Caco-2 (cell line): ENCODE results near the gene IFI30. TPM values are rescaled to one million over a fixed set of nuclear protein-coding genes. Genes with fewer than 3 reads are reported as not detected.

Source experiments
- BruUV-seq: library from RNA; stranded (reverse); fragments of 400-500 nt; replicated peaks from 2 replicates; lab custom pipeline; 2021; lab: Mats Ljungman, UMichigan
- CTCF ChIA-PET: fragments of 300-600 bp; sonication (Branson Sonifier 250); formaldehyde crosslinking; loops from one replicate; lab custom pipeline; 2022; ENCODE audit warnings: antibody characterized with exemption; lab: Charles Lee
- POLR2A ChIA-PET: fragments of 300-600 bp; sonication (Branson Sonifier 250); formaldehyde crosslinking; loops from one replicate; lab custom pipeline; 2022; ENCODE audit warnings: antibody characterized with exemption; lab: Charles Lee
- DNase-seq, 2 experiments: peaks; one replicate each; pipeline versions ENCODE4 v3.0.0 to v3.0.0-alpha.2; 2020 to 2022
- H3K27me3 ChIP-seq: replicated peaks from 2 replicates; pipeline ENCODE4 v1.6.0; 2011; ENCODE audit warnings: low read length; ENCODE audit not compliant: control insufficient read depth, insufficient read depth
- H3K36me3 ChIP-seq: 2 replicates; pipeline ENCODE4 v1.5.1; 2011; ENCODE audit warnings: low read length; ENCODE audit not compliant: control insufficient read depth, insufficient read depth
- H3K4me1 ChIP-seq: fragments of 250-450 bp; sonication (Bioruptor Pico); 2 replicates; pipeline ENCODE4 v1.5.1; 2020; ENCODE audit warnings: mild to moderate bottlenecking
- H3K4me3 ChIP-seq: 2 replicates; pipeline ENCODE4 v1.5.1; 2011; ENCODE audit warnings: low read depth, mild to moderate bottlenecking, control low read depth, low read length
- H3K9me3 ChIP-seq: fragments of 250-450 bp; sonication (Bioruptor Pico); 2 replicates; pipeline ENCODE4 v1.5.1; 2020; ENCODE audit warnings: mild to moderate bottlenecking, moderate library complexity
- H3K27ac Mint-ChIP-seq: one replicate; pipeline ENCODE4 v1.8.0; 2022; ENCODE audit warnings: mixed read lengths; ENCODE audit not compliant: unreplicated experiment
- H3K27me3 Mint-ChIP-seq: one replicate; pipeline ENCODE4 v1.8.0; 2022; ENCODE audit warnings: mixed read lengths; ENCODE audit not compliant: insufficient read depth, unreplicated experiment
- H3K36me3 Mint-ChIP-seq: one replicate; pipeline ENCODE4 v1.8.0; 2022; ENCODE audit warnings: mild to moderate bottlenecking, mixed read lengths; ENCODE audit not compliant: insufficient read depth, unreplicated experiment
- H3K4me1 Mint-ChIP-seq: one replicate; pipeline ENCODE4 v1.8.0; 2022; ENCODE audit warnings: low read depth, mixed read lengths; ENCODE audit not compliant: unreplicated experiment
- H3K4me3 Mint-ChIP-seq: one replicate; pipeline ENCODE4 v1.8.0; 2022; ENCODE audit warnings: mild to moderate bottlenecking, moderate library complexity, mixed read lengths; ENCODE audit not compliant: unreplicated experiment
- H3K9me3 Mint-ChIP-seq: one replicate; pipeline ENCODE4 v1.8.0; 2022; ENCODE audit warnings: mixed read lengths; ENCODE audit not compliant: unreplicated experiment
- intact Hi-C: fragments of 100-400 bp; cut with micrococcal nuclease; formaldehyde crosslinking; loops from one replicate; pipeline ENCODE4 v1.10.0; 2022; ENCODE audit not compliant: unreplicated experiment
- total RNA-seq: library from RNA; stranded (reverse); gene quantifications from 2 replicates; pipeline ENCODE4 v1.2.3, GENCODE V29; 2022
- TF ChIP-seq, protein P1 (sequence below), 2 experiments: fragments of 200-600 bp in 1 of 2; IDR thresholded peaks; 1 replicate in 1 of 2; 2 replicates in 1 of 2; pipeline versions ENCODE4 v1.5.1 to v1.8.0; 2011 to 2022; ENCODE audit warnings: antibody characterized with exemption in 1 of 2, control low read depth in 1 of 2, inconsistent platforms in 1 of 2, low read depth in 1 of 2, low read length in 1 of 2, mild to moderate bottlenecking in 1 of 2, moderate library complexity in 1 of 2; ENCODE audit not compliant: insufficient read depth in 1 of 2, severe bottlenecking in 1 of 2, unreplicated experiment in 1 of 2

The IFI30 gene
- total RNA-seq, 1 experiment from 2014 or later = 39.6 TPM

DNA sequence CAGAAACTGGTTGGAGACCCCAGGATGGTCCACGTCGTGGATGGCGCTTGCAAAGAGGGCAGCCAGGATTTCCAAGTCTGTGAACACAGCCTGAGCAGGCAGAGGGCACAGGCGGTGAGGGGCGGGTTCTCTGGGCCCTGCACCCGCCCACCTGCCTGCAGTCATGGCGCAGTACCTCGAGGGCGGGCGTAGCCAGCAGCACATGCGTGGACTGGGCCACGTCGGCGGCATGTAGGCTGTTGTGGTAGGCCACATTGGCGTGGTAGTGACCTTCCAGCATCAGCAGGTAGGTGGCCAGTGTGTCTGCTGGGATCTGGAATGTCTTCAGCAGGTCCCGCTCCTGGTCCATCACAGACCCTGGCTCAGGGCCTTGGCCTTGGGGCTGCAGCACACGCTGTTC, 44.5 kb downstream of the IFI30 start:
- intact Hi-C loops = no loop called here
- no TSS peak for BruUV-seq
- Histone ChIP-seq H3K9me3 (no peaks in the 10 kb centered on the region), H3K4me3 (no peak overlapping the region), H3K36me3 (no peaks in the 10 kb centered on the region), H3K4me1 (no peaks in the 10 kb centered on the region), H3K27me3 (no peaks in the 10 kb centered on the region)
- ChIA-PET POLR2A (no interaction called here), CTCF (no interaction called here)
- no peaks in the 10 kb centered on the region for H3K9me3 Mint-ChIP-seq
- peaks cover 4% of the 10 kb centered on the region for H3K4me1 Mint-ChIP-seq
- no peak overlapping the region for H3K4me3 Mint-ChIP-seq
- H3K27ac Mint-ChIP-seq = no peak overlapping the region
- TF ChIP-seq, protein P1, sequence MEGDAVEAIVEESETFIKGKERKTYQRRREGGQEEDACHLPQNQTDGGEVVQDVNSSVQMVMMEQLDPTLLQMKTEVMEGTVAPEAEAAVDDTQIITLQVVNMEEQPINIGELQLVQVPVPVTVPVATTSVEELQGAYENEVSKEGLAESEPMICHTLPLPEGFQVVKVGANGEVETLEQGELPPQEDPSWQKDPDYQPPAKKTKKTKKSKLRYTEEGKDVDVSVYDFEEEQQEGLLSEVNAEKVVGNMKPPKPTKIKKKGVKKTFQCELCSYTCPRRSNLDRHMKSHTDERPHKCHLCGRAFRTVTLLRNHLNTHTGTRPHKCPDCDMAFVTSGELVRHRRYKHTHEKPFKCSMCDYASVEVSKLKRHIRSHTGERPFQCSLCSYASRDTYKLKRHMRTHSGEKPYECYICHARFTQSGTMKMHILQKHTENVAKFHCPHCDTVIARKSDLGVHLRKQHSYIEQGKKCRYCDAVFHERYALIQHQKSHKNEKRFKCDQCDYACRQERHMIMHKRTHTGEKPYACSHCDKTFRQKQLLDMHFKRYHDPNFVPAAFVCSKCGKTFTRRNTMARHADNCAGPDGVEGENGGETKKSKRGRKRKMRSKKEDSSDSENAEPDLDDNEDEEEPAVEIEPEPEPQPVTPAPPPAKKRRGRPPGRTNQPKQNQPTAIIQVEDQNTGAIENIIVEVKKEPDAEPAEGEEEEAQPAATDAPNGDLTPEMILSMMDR (IDR thresholded peaks at IDR 0.05; ENCODE audit: insufficient read depth in 1 of 2, low read depth in 1 of 2, low read length in 1 of 2, severe bottlenecking in 1 of 2, unreplicated experiment in 1 of 2) = no peak
- no peaks in the 10 kb centered on the region for H3K27me3 Mint-ChIP-seq
- H3K36me3 Mint-ChIP-seq = peaks cover 10% of the 10 kb centered on the region
- no peak for DNase-seq

DNA sequence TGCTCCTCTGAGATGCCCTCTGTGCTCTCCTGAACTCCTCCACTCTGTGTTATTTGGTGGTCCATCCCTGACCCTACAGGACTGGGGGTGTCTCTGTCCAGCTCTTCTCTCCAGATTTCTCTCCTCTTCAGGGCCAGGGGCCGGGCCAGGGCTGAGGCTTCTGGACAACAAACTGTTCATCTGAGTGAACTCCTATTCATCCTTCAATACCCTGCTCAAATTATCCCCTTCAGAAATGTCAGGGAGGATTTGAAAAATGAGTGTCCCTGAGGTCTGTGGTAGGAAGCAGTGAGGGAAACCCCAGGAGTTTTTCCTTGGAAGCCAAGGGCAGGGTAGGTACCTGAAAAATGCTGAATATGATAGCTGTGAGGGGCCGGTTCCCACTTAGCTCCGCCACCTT, 45.0 kb downstream of the IFI30 start:
- no peaks in the 10 kb centered on the region for H3K27me3 Mint-ChIP-seq
- Histone ChIP-seq H3K36me3 (no peaks in the 10 kb centered on the region), H3K9me3 (no peaks in the 10 kb centered on the region), H3K4me1 (no peaks in the 10 kb centered on the region), H3K27me3 (no peaks in the 10 kb centered on the region), H3K4me3 (no peak overlapping the region)
- TF ChIP-seq, protein P1 (IDR thresholded peaks at IDR 0.05; ENCODE audit: insufficient read depth in 1 of 2, low read depth in 1 of 2, low read length in 1 of 2, severe bottlenecking in 1 of 2, unreplicated experiment in 1 of 2) = no peak
- H3K4me3 Mint-ChIP-seq = no peak overlapping the region
- H3K4me1 Mint-ChIP-seq = peaks cover 4% of the 10 kb centered on the region
- CTCF ChIA-PET = interaction anchor here (1.6 kb wide), 1 partner anchor 10 kb away, joined by 5 read pairs; no protein-coding TSS in a partner anchor
- no peak overlapping the region for H3K27ac Mint-ChIP-seq
- POLR2A ChIA-PET = no interaction called here
- no TSS peak for BruUV-seq
- intact Hi-C loops = no loop called here
- peaks cover 12% of the 10 kb centered on the region for H3K36me3 Mint-ChIP-seq
- H3K9me3 Mint-ChIP-seq = no peaks in the 10 kb centered on the region
- DNase-seq = no peak

DNA sequence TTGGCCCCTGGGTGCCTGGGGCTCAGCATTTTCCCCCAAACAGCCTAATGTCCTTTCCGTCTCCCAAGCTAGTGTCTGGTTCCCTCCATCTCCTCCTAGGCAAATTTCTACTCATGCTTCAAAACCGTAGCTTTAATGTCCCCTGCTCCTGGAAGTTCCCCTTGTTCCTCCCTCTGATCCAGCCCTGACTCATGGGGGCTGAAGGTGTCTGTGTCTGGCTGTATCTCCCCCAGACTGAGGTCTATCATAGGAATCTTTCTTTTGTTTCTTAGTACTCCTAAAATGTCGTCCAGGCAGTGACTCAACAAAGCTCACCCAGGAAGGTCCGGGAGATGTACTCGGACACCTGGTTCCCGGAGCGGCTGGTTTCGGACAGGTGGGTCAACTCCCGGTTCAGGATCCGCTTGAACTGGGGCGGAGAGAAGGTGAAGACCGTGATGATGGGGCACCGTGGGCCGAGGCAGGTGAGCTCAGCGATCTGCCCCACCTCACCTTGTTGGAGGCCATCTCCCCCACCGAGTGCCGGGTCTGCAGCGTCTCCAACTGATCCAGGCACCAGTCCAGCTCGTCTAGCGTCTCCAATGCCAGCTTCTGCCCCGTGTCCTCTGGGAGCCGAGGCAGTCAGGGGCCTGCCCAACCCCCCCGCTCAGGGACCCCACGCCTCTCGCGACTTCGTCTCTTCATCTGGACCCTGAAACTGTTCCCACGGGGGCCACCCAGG, 46.5 kb downstream of the IFI30 start:
- Mint-ChIP-seq H3K9me3 (no peaks in the 10 kb centered on the region), H3K27me3 (no peaks in the 10 kb centered on the region), H3K4me3 (no peak overlapping the region), H3K27ac (no peak overlapping the region), H3K4me1 (peaks cover 4% of the 10 kb centered on the region), H3K36me3 (peaks cover 26% of the 10 kb centered on the region)
- ChIA-PET POLR2A (interaction anchor here (0.6 kb wide), 1 partner anchor 265 kb away, joined by 6 read pairs; no protein-coding TSS in a partner anchor), CTCF (interaction anchor here (1.4 to 1.6 kb wide), 3 partner anchors 10 to 107 kb away, joined by 3 to 5 read pairs (median 5); no protein-coding TSS in a partner anchor)
- Histone ChIP-seq H3K36me3 (no peaks in the 10 kb centered on the region), H3K4me1 (0 out of 2 replicates have a peak, but pooled peaks cover 3% of the 10 kb centered on the region), H3K4me3 (no peak overlapping the region), H3K27me3 (no peaks in the 10 kb centered on the region), H3K9me3 (no peaks in the 10 kb centered on the region)
- TF ChIP-seq, protein P1 (IDR thresholded peaks at IDR 0.05; ENCODE audit: insufficient read depth in 1 of 2, low read depth in 1 of 2, low read length in 1 of 2, severe bottlenecking in 1 of 2, unreplicated experiment in 1 of 2) = no peak
- intact Hi-C loops = no loop called here
- no peak for DNase-seq
- no TSS peak for BruUV-seq
